HEK293T (cell line): ENCODE data around the gene TRRAP.

Experiments
- CTCF ChIA-PET: fragments of 350-600 bp; formaldehyde crosslinking; extraction: SDS; loops from one replicate; lab custom pipeline; 2021; ENCODE audit warnings: antibody characterized with exemption, inconsistent platforms; lab: Yijun Ruan, JAX
- POLR2A ChIA-PET: fragments of 350-600 bp; formaldehyde crosslinking; extraction: SDS; loops from one replicate; lab custom pipeline; 2020; ENCODE audit warnings: antibody characterized with exemption, inconsistent platforms; lab: Yijun Ruan, JAX
- DNase-seq: peaks from one replicate; pipeline ENCODE4 v3.0.0; 2012; ENCODE audit warnings: mixed read lengths; ENCODE audit errors: extremely low spot score
- ARNT ChIP-seq: fragments of 450-650 bp; IDR thresholded peaks from 2 replicates; pipeline ENCODE4 v1.6.1; 2017; ENCODE audit warnings: mild to moderate bottlenecking
- BHLHE40 ChIP-seq: fragments of 450-650 bp; IDR thresholded peaks from 2 replicates; pipeline ENCODE4 v1.6.1; 2016; ENCODE audit warnings: mild to moderate bottlenecking, moderate library complexity, borderline replicate concordance
- CTBP1 ChIP-seq: fragments of 450-650 bp; IDR thresholded peaks from 2 replicates; pipeline ENCODE4 v1.6.1; 2016; ENCODE audit warnings: borderline replicate concordance
- ELF4 ChIP-seq: fragments of 450-650 bp; IDR thresholded peaks from 2 replicates; pipeline ENCODE4 v1.6.1; 2017; ENCODE audit warnings: antibody characterized with exemption
- FOXA1 ChIP-seq: fragments of 450-650 bp; IDR thresholded peaks from 2 replicates; pipeline ENCODE4 v1.6.1; 2016; ENCODE audit warnings: mild to moderate bottlenecking
- FOXK2 ChIP-seq: fragments of 450-650 bp; IDR thresholded peaks from 2 replicates; pipeline ENCODE4 v1.6.1; 2016; ENCODE audit warnings: mild to moderate bottlenecking
- FOXM1 ChIP-seq: fragments of 450-650 bp; IDR thresholded peaks from 2 replicates; pipeline ENCODE4 v1.6.1; 2017; ENCODE audit warnings: mild to moderate bottlenecking, borderline replicate concordance
- HDGF ChIP-seq: fragments of 450-650 bp; IDR thresholded peaks from 2 replicates; pipeline ENCODE4 v1.6.1; 2017; ENCODE audit warnings: antibody characterized with exemption, borderline replicate concordance
- L3MBTL2 ChIP-seq: fragments of 450-650 bp; conservative IDR thresholded peaks from 2 replicates; pipeline ENCODE4 v1.6.1; 2016; ENCODE audit warnings: mild to moderate bottlenecking
- LEF1 ChIP-seq: fragments of 450-650 bp; IDR thresholded peaks from 2 replicates; pipeline ENCODE4 v1.6.1; 2017; ENCODE audit warnings: mild to moderate bottlenecking, borderline replicate concordance
- NFRKB ChIP-seq: fragments of 450-650 bp; IDR thresholded peaks from 2 replicates; pipeline ENCODE4 v1.6.1; 2016; ENCODE audit warnings: mild to moderate bottlenecking, moderate library complexity
- SP1 ChIP-seq: fragments of 450-650 bp; IDR thresholded peaks from 2 replicates; pipeline ENCODE4 v1.6.1; 2017
- SUZ12 ChIP-seq: fragments of 450-650 bp; IDR thresholded peaks from 2 replicates; pipeline ENCODE4 v1.6.1; 2016; ENCODE audit warnings: mild to moderate bottlenecking
- TARDBP ChIP-seq: fragments of 450-650 bp; IDR thresholded peaks from 2 replicates; pipeline ENCODE4 v1.6.1; 2016
- ZNF384 ChIP-seq: fragments of 450-650 bp; IDR thresholded peaks from 2 replicates; pipeline ENCODE4 v1.6.1; 2016
- TF ChIP-seq, protein P1 (sequence below): fragments of 450-650 bp; IDR thresholded peaks from 2 replicates; pipeline ENCODE4 v1.6.1; 2016

TRRAP gene

DNA sequence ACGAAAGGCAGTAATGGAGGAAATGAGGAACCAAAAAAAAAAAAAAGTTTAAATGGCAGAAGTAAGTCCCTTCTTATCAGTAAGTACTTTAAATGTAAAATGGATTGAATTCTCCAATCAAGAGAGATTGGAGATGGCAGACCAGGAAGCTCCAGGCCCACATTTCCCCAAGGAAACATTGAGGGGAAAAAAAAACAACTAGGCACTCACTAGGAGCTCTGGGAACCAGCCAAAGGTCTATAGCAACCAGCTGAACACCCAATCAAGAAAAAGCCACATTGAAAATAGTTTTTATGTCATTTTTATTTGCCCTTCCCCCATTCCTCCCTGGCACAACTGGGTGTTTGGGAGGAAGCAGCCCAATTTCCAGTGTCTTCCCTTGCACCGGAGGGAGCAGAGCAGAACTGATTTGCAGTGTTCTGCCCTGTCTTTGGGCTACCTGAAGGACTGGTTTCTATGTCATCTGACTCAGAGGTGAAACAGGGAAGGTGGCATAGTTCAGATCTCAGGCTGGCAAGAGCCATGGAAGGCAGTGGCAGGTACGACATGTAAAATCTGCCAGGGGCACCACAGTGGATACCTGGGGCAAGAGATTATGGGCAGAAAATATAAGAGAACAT lies 143.7 kb downstream of the TRRAP start:
- TF ChIP-seq HDGF, result no peak
- no peak for TF ChIP-seq CTBP1
- TF ChIP-seq LEF1, result no peak
- no peak for TF ChIP-seq FOXK2
- TF ChIP-seq NFRKB, result no peak
- no peak for TF ChIP-seq BHLHE40
- TF ChIP-seq ZNF384, result no peak
- no peak for TF ChIP-seq L3MBTL2
- no peak for TF ChIP-seq FOXM1
- TF ChIP-seq, protein P1, sequence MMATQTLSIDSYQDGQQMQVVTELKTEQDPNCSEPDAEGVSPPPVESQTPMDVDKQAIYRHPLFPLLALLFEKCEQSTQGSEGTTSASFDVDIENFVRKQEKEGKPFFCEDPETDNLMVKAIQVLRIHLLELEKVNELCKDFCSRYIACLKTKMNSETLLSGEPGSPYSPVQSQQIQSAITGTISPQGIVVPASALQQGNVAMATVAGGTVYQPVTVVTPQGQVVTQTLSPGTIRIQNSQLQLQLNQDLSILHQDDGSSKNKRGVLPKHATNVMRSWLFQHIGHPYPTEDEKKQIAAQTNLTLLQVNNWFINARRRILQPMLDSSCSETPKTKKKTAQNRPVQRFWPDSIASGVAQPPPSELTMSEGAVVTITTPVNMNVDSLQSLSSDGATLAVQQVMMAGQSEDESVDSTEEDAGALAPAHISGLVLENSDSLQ, result no peak
- no peak for TF ChIP-seq SP1
- no peak for TF ChIP-seq FOXA1
- TF ChIP-seq ARNT, result no peak
- no peak for TF ChIP-seq TARDBP
- no peak for TF ChIP-seq ELF4
- TF ChIP-seq SUZ12, result no peak
- no peak for DNase-seq
- CTCF ChIA-PET, result interaction anchor here (0.6 kb wide), 1 partner anchor 407 kb away, joined by 9 read pairs; no protein-coding TSS in a partner anchor
- POLR2A ChIA-PET, result no interaction called here

DNA sequence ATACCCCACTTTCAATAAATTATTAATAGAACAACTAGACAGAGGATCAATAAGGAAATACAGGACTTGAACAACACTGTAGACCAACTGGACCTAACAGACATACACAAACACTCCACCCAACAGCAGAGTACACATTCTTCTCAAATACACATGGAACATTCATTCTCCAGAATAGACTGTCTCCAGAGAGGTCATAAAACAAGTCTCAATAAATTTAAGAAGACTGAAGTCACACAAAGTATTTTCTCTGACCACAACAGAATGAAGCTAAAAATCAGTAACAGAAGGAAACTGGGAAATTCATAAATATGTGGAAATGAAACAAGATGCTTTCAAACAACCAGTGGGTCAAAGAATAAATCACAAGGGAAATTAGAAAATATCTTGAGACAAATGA lies 145.7 kb downstream of the TRRAP start:
- ChIA-PET CTCF (interaction anchor here (0.6 kb wide), 1 partner anchor 270 kb away, joined by 3 read pairs; no protein-coding TSS in a partner anchor), POLR2A (no interaction called here)
- TF ChIP-seq ELF4 (no peak), FOXA1 (no peak), FOXM1 (no peak), CTBP1 (no peak), LEF1 (no peak), L3MBTL2 (no peak), BHLHE40 (no peak)
- no peak for DNase-seq

DNA sequence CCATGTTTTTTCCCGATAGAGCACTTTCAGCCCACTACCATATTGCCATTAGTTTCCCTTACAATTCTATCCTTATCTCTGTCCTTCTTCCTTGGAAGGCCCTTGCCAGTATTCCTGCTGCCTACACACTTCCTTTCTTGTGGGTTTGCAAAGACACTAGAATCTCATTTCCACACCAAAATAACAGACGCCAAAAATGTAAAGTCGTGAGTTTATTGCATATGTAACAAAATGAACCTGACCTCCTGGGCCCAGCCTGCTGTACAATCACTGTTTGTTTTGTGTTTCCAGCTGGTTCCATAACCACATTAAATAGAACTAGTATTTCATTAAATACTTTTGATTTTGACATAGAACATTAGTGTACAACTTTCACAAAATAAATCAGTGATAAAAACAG lies 148.9 kb downstream of the TRRAP start:
- no peak for DNase-seq
- TF ChIP-seq NFRKB, result no peak
- no peak for TF ChIP-seq FOXK2
- TF ChIP-seq TARDBP, result no peak
- no peak for TF ChIP-seq SP1
- no peak for TF ChIP-seq BHLHE40
- TF ChIP-seq, protein P1, result no peak
- no peak for TF ChIP-seq CTBP1
- no peak for TF ChIP-seq FOXA1
- no peak for TF ChIP-seq FOXM1
- TF ChIP-seq ZNF384, result no peak
- ChIA-PET CTCF (no interaction called here), POLR2A (no interaction called here)

DNA sequence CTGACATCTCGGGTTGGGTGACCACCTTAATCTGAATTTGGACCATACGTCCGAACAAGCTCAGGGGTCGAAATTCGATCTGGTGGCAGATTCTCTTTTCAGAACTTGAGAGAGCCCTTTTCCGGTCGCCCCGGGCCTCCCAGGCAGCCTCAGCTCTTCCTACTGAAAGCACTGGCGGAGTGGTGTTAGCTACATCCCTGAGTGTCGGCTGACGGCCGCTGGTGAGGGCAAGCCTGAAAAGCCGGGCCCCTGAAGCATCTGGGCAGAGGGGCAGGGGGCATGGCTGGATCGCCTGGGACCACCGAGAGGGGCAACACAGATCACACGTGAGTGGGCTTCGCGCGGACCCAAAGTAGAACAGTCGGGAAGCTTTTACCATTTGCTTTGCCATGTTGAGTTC lies 149.5 kb downstream of the TRRAP start:
- ChIA-PET POLR2A (no interaction called here), CTCF (interaction anchor here (0.6 kb wide), 1 partner anchor 65 kb away, joined by 3 read pairs; no protein-coding TSS in a partner anchor)
- TF ChIP-seq TARDBP (no peak), LEF1 (no peak), NFRKB (no peak), L3MBTL2 (no peak), HDGF (no peak), ZNF384 (no peak), SUZ12 (no peak), FOXK2 (no peak), CTBP1 (no peak), ARNT (no peak), BHLHE40 (no peak), ELF4 (no peak), FOXA1 (no peak)
- TF ChIP-seq, protein P1, result no peak
- DNase-seq, result no peak

DNA sequence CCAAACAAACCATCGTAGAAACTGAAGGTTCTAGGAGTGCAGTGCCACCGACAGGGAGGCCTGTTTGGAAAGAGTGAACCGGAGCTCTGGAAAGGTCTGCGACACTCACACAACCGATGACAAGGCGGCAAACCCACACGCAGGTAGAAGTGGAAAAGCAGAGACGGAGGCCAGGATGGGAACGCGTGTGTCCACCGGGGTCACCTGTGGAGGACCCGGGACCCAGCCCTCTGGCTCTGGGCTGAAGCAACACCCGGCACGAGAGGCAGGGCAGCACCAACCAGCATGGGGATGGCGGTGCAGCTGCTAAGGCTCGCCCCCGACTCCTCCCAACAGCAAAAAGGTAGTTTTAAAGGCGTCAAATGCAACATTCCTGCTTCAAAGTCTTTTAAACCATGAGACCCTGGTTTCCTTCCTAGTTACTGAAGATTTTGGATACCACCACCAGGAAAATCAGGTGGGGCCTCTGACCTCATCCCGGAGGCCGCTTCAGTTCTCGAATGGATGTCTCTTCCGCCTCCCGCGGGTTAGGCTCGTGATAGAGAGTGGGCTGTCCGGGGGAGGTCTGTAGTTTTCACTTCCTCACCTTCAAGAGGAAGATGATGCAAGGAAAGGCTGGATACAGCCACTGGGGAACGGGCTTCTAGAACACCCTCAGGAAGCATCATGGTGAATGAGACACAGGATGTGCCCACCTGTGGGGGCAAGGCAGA lies 150.1 kb downstream of the TRRAP start:
- POLR2A ChIA-PET, result no interaction called here
- TF ChIP-seq HDGF, result no peak
- TF ChIP-seq SP1, result no peak
- TF ChIP-seq FOXK2, result no peak
- no peak for TF ChIP-seq NFRKB
- TF ChIP-seq FOXA1, result no peak
- no peak for TF ChIP-seq CTBP1
- no peak for TF ChIP-seq LEF1
- no peak for TF ChIP-seq ELF4
- TF ChIP-seq ZNF384, result no peak
- TF ChIP-seq, protein P1, result no peak
- TF ChIP-seq L3MBTL2, result no peak
- no peak for TF ChIP-seq BHLHE40
- TF ChIP-seq SUZ12, result no peak
- no peak for TF ChIP-seq ARNT
- no peak for TF ChIP-seq FOXM1
- no peak for TF ChIP-seq TARDBP
- CTCF ChIA-PET, result interaction anchor here (0.6 kb wide), 1 partner anchor 66 kb away, joined by 3 read pairs; no protein-coding TSS in a partner anchor
- DNase-seq, result no peak
